IMR-90 (cell line): ENCODE results near the gene AKIRIN2. TPM values are rescaled to one million over a fixed set of nuclear protein-coding genes. Genes with fewer than 3 reads are reported as not detected.

ENCODE experiments used
- ATAC-seq: fragments of 200-7000 bp; cut with Tn5 transposase; 2 replicates; pipeline ENCODE4 v1.9.1; 2020; ENCODE audit warnings: low read depth, mild to moderate bottlenecking, moderate library complexity
- BruUV-seq: library from RNA; stranded (reverse); fragments of 400-500 nt; replicated peaks from 2 replicates; lab custom pipeline; 2021; lab: Mats Ljungman, UMichigan
- CTCF ChIA-PET: fragments of 300-600 bp; formaldehyde crosslinking; extraction: SDS; loops from one replicate; lab custom pipeline; 2021; ENCODE audit warnings: antibody characterized with exemption; lab: Yijun Ruan, JAX
- POLR2A ChIA-PET: fragments of 300-600 bp; sonication (Branson Sonifier 250); formaldehyde crosslinking; loops from one replicate; lab custom pipeline; 2022; ENCODE audit warnings: antibody characterized with exemption; ENCODE audit not compliant: unreplicated experiment; lab: Charles Lee
- DNase-seq: peaks from one replicate; pipeline ENCODE4 v3.0.0; 2013
- H2AFZ ChIP-seq: replicated peaks from 2 replicates; pipeline ENCODE3; 2013; ENCODE audit warnings: low read length, mild to moderate bottlenecking; ENCODE audit not compliant: poor library complexity
- H2AK5ac ChIP-seq: 2 replicates; pipeline ENCODE4 v1.6.1; 2013; ENCODE audit warnings: low read depth, low read length, inconsistent platforms
- H2AK9ac ChIP-seq: replicated peaks from 2 replicates; pipeline ENCODE3; 2013; ENCODE audit warnings: mild to moderate bottlenecking, low read depth, low read length, moderate library complexity; ENCODE audit not compliant: poor library complexity
- H2BK120ac ChIP-seq: 2 replicates; pipeline ENCODE4 v1.6.1; 2013; ENCODE audit warnings: low read depth, low read length, inconsistent platforms
- H2BK15ac ChIP-seq: 3 replicates; pipeline ENCODE4 v1.6.1; 2013; ENCODE audit warnings: low read depth, low read length, inconsistent platforms
- H2BK20ac ChIP-seq: 2 replicates; pipeline ENCODE4 v1.6.1; 2013; ENCODE audit warnings: low read depth, mild to moderate bottlenecking, inconsistent platforms, low read length, moderate library complexity
- H2BK5ac ChIP-seq: 2 replicates; pipeline ENCODE4 v1.6.1; 2013; ENCODE audit warnings: mild to moderate bottlenecking, low read depth, low read length, inconsistent platforms; ENCODE audit not compliant: poor library complexity, severe bottlenecking
- H3K14ac ChIP-seq: replicated peaks from 2 replicates; pipeline ENCODE4 v1.6.1; 2013; ENCODE audit warnings: low read depth, low read length, inconsistent platforms
- H3K18ac ChIP-seq: 2 replicates; pipeline ENCODE4 v1.6.1; 2013; ENCODE audit warnings: low read depth, low read length, control low read depth
- H3K23ac ChIP-seq: 2 replicates; pipeline ENCODE4 v1.6.1; 2013; ENCODE audit warnings: low read depth, low read length, inconsistent platforms
- H3K27ac ChIP-seq: 2 replicates; pipeline ENCODE4 v1.5.1; 2013; ENCODE audit warnings: mild to moderate bottlenecking, control low read depth, low read length; ENCODE audit not compliant: insufficient read depth
- H3K27me3 ChIP-seq: 2 replicates; pipeline ENCODE4 v1.6.1; 2013; ENCODE audit warnings: low read length; ENCODE audit not compliant: control insufficient read depth, insufficient read depth
- H3K36me3 ChIP-seq: 2 replicates; pipeline ENCODE4 v1.6.1; 2013; ENCODE audit warnings: low read length, mixed read lengths; ENCODE audit not compliant: control insufficient read depth, insufficient read depth
- H3K4ac ChIP-seq: 2 replicates; pipeline ENCODE4 v1.6.1; 2013; ENCODE audit warnings: low read depth, low read length, inconsistent platforms
- H3K4me1 ChIP-seq: 2 replicates; pipeline ENCODE4 v1.6.1; 2013; ENCODE audit warnings: low read length, mixed read lengths; ENCODE audit not compliant: control insufficient read depth, insufficient read depth
- H3K4me2 ChIP-seq: 2 replicates; pipeline ENCODE4 v1.6.1; 2013; ENCODE audit warnings: low read depth, mild to moderate bottlenecking, control low read depth, low read length, moderate library complexity
- H3K4me3 ChIP-seq: 2 replicates; pipeline ENCODE4 v1.5.1; 2013; ENCODE audit warnings: low read depth, mild to moderate bottlenecking, control low read depth, low read length, moderate library complexity; ENCODE audit not compliant: insufficient read depth
- H3K56ac ChIP-seq: 2 replicates; pipeline ENCODE4 v1.6.1; 2013; ENCODE audit warnings: low read length, inconsistent platforms; ENCODE audit not compliant: insufficient read depth; ENCODE audit errors: extremely low read depth
- H3K79me1 ChIP-seq, 2 experiments: 2 replicates each; pipeline ENCODE4 v1.6.1; 2013; ENCODE audit warnings: low read length in 2 of 2, inconsistent platforms in 1 of 2, low read depth in 1 of 2
- H3K9ac ChIP-seq: 2 replicates; pipeline ENCODE4 v1.6.1; 2013; ENCODE audit warnings: low read depth, low read length, control low read depth
- H3K9me1 ChIP-seq: 2 replicates; pipeline ENCODE4 v1.6.1; 2013; ENCODE audit warnings: low read length, inconsistent platforms; ENCODE audit not compliant: insufficient read depth
- H3K9me3 ChIP-seq: 2 replicates; pipeline ENCODE4 v1.6.1; 2013; ENCODE audit warnings: low read length; ENCODE audit not compliant: control insufficient read depth, insufficient read depth
- H4K20me1 ChIP-seq: 2 replicates; pipeline ENCODE4 v1.6.1; 2013; ENCODE audit warnings: low read length, inconsistent platforms; ENCODE audit not compliant: insufficient read depth
- H4K5ac ChIP-seq: 2 replicates; pipeline ENCODE4 v1.6.1; 2013; ENCODE audit warnings: mild to moderate bottlenecking, low read depth, low read length, control low read depth
- H4K8ac ChIP-seq, 2 experiments: 2 replicates each; pipeline ENCODE4 v1.6.1; 2013; ENCODE audit warnings: low read depth in 2 of 2, low read length in 2 of 2, control low read depth in 1 of 2, inconsistent platforms in 1 of 2
- H4K91ac ChIP-seq: 2 replicates; pipeline ENCODE4 v1.6.1; 2013; ENCODE audit warnings: low read depth, low read length, inconsistent platforms; ENCODE audit not compliant: insufficient read depth
- BHLHE40 ChIP-seq: fragments of 150-350 bp; IDR thresholded peaks from 2 replicates; pipeline ENCODE4 v1.6.1; 2016; ENCODE audit warnings: mild to moderate bottlenecking, low read depth, low read length
- CEBPB ChIP-seq: IDR thresholded peaks from 2 replicates; pipeline ENCODE4 v1.6.1; 2012; ENCODE audit warnings: low read depth, low read length, improper control_type of control experiment
- CHD1 ChIP-seq: IDR thresholded peaks from 2 replicates; pipeline ENCODE4 v1.6.1; 2012; ENCODE audit warnings: low read depth, low read length, improper control_type of control experiment
- CTCF ChIP-seq: conservative IDR thresholded peaks from 2 replicates; pipeline ENCODE4 v1.5.1; 2012; ENCODE audit warnings: mild to moderate bottlenecking, low read depth, low read length, improper control_type of control experiment
- ELK1 ChIP-seq: fragments of 150-350 bp; IDR thresholded peaks from 2 replicates; pipeline ENCODE4 v1.6.1; 2016; ENCODE audit warnings: low read depth, mild to moderate bottlenecking, low read length, moderate library complexity, borderline replicate concordance
- FOS ChIP-seq: fragments of 150-350 bp; IDR thresholded peaks from 2 replicates; pipeline ENCODE4 v1.6.1; 2016; ENCODE audit warnings: low read depth, low read length
- MAFK ChIP-seq: IDR thresholded peaks from 2 replicates; pipeline ENCODE4 v1.6.1; 2012; ENCODE audit warnings: low read depth, low read length, improper control_type of control experiment
- MAZ ChIP-seq: IDR thresholded peaks from 2 replicates; pipeline ENCODE4 v1.6.1; 2012; ENCODE audit warnings: low read depth, mild to moderate bottlenecking, low read length, improper control_type of control experiment, moderate library complexity, borderline replicate concordance
- MXI1 ChIP-seq: IDR thresholded peaks from 2 replicates; pipeline ENCODE4 v1.6.1; 2012; ENCODE audit warnings: low read depth, mild to moderate bottlenecking, low read length, moderate library complexity, borderline replicate concordance
- NFE2L2 ChIP-seq: fragments of 150-350 bp; IDR thresholded peaks from 2 replicates; pipeline ENCODE4 v1.6.1; 2016; ENCODE audit warnings: low read depth, mild to moderate bottlenecking, low read length
- POLR2A ChIP-seq: IDR thresholded peaks from 2 replicates; pipeline ENCODE4 v1.6.1; 2012; ENCODE audit warnings: mild to moderate bottlenecking, low read depth, low read length
- RAD21 ChIP-seq: IDR thresholded peaks from 2 replicates; pipeline ENCODE4 v1.6.1; 2012; ENCODE audit warnings: low read length, improper control_type of control experiment
- RCOR1 ChIP-seq: IDR thresholded peaks from 2 replicates; pipeline ENCODE4 v1.6.1; 2012; ENCODE audit warnings: mild to moderate bottlenecking, low read length, improper control_type of control experiment; ENCODE audit not compliant: insufficient replicate concordance
- RFX5 ChIP-seq: IDR thresholded peaks from 2 replicates; pipeline ENCODE4 v1.8.0; 2012; ENCODE audit warnings: low read depth, mild to moderate bottlenecking, low read length, moderate library complexity
- SMC3 ChIP-seq: fragments of 150-350 bp; IDR thresholded peaks from 2 replicates; pipeline ENCODE4 v1.6.1; 2016; ENCODE audit warnings: low read depth, mild to moderate bottlenecking, antibody characterized with exemption, low read length, moderate library complexity
- USF2 ChIP-seq: fragments of 150-350 bp; IDR thresholded peaks from 2 replicates; pipeline ENCODE4 v1.6.1; 2017; ENCODE audit warnings: mild to moderate bottlenecking, antibody characterized with exemption, low read length, low read depth
- WGBS, 2 experiments: methylation state at CpG; one replicate each; pipeline versions ENCODE4 v1.1.5 to v1.1.7; 2013; ENCODE audit warnings: missing lambda C conversion rate in 2 of 2; ENCODE audit not compliant: insufficient read length in 1 of 2; ENCODE audit errors: extremely low coverage in 2 of 2; 5-methylcytosine and 5-hydroxymethylcytosine counted together
- dilution Hi-C: fragments of 300-500 bp; cut with HindIII; formaldehyde crosslinking; loops from one replicate; pipeline ENCODE4 v1.14.3; 2018; ENCODE audit warnings: low sequenced_read_pairs; ENCODE audit not compliant: unreplicated experiment
- in situ Hi-C: fragments of 300-500 bp; cut with MboI; formaldehyde crosslinking; loops from 3 replicates; pipeline ENCODE4 v1.14.3; 2019; ENCODE audit warnings: low sequenced_read_pairs, inconsistent platforms, mixed read lengths
- intact Hi-C: fragments of 100-400 bp; cut with micrococcal nuclease; formaldehyde crosslinking; loops from 2 replicates; pipeline ENCODE4 v1.10.0; 2022
- polyA plus RNA-seq, 3 experiments: library from polyadenylated mRNA; depleted of rRNA; stranded (reverse); fragments of >200 nt; gene quantifications; 2 replicates each; pipeline ENCODE4 v1.2.3, GENCODE V29; 2012; ENCODE audit warnings: low replicate concordance in 1 of 3
- total RNA-seq: library from RNA; depleted of rRNA; stranded (reverse); fragments of >200 nt; gene quantifications from 2 replicates; pipeline ENCODE4 v1.2.3, GENCODE V29; 2012

Gene AKIRIN2
- total and polyA plus RNA-seq, 2 of the 4 experiments (the other 2 are of a cell fraction), result 7.9 to 26.6 TPM

- no peaks in the 10 kb centered on the region for H3K27me3 ChIP-seq
- no peak overlapping the region for H4K8ac ChIP-seq
- H3K4ac ChIP-seq, result no peak overlapping the region
- dilution Hi-C loops (no loop called here), in situ Hi-C loops (no loop called here), intact Hi-C loops (no loop called here)
- H3K56ac ChIP-seq, result no peak overlapping the region
- H3K4me2 ChIP-seq, result no peak overlapping the region
- H2AK5ac ChIP-seq, result no peak overlapping the region
- H3K14ac ChIP-seq, result no peak overlapping the region
- no peak overlapping the region for H3K27ac ChIP-seq
- WGBS, 2 experiments, result no CpG with 5 or more reads among the region's 3 CpGs
- POLR2A ChIA-PET, result no interaction called here
- BruUV-seq, result no TSS peak
- peaks cover 12% of the 10 kb centered on the region for H3K4me1 ChIP-seq
- ATAC-seq, result no peak
- no peak overlapping the region for H3K9ac ChIP-seq
- no peak overlapping the region for H3K4me3 ChIP-seq
- H2BK20ac ChIP-seq, result no peak overlapping the region
- CTCF ChIA-PET, result no interaction called here
- H3K9me3 ChIP-seq, result no peaks in the 10 kb centered on the region
- no peak overlapping the region for H3K23ac ChIP-seq
- H3K9me1 ChIP-seq, result peaks cover 7% of the 10 kb centered on the region; the same call in 1 of the 2 replicates
- no peak overlapping the region for H3K18ac ChIP-seq
- no peaks in the 10 kb centered on the region for H4K20me1 ChIP-seq
- H3K79me1 ChIP-seq, result 0 out of 4 replicates have a peak, but pooled peaks cover 0 to 1% of the 10 kb centered on the region in 2 experiments
- TF ChIP-seq RAD21, result no peak
- TF ChIP-seq CHD1, result no peak
- TF ChIP-seq RCOR1, result no peak
- no peak for TF ChIP-seq CTCF
- TF ChIP-seq MXI1, result no peak
- no peak for TF ChIP-seq POLR2A
- TF ChIP-seq FOS, result no peak
- TF ChIP-seq BHLHE40, result no peak
- TF ChIP-seq NFE2L2, result no peak
- TF ChIP-seq ELK1, result no peak
- no peak for TF ChIP-seq MAZ
- TF ChIP-seq RFX5, result no peak
- TF ChIP-seq SMC3, result no peak
- no peak for TF ChIP-seq CEBPB
- TF ChIP-seq USF2, result no peak
- no peak for TF ChIP-seq MAFK
- no peak overlapping the region for H2BK120ac ChIP-seq
- H4K5ac ChIP-seq, result no peak overlapping the region
- no peak overlapping the region for H4K91ac ChIP-seq
- no peak overlapping the region for H2BK5ac ChIP-seq
- no peak for DNase-seq
- H2AFZ ChIP-seq, result no peak overlapping the region
- no peak overlapping the region for H2AK9ac ChIP-seq
- no peaks in the 10 kb centered on the region for H3K36me3 ChIP-seq
- no peak overlapping the region for H2BK15ac ChIP-seq
These were observed 26.7 kb upstream of the AKIRIN2 start for GRCh38 chr6:87728706-87729105.
